ENCODE data around the gene TIMP1.

- TF ChIP-seq POLR2A (IDR thresholded peaks at IDR 0.05) (no peak), CTCF (IDR thresholded peaks at IDR 0.05) (no peak)
Observed at GRCh38 chrX:47560179-47560933, 21.9 kb upstream of the TIMP1 start.

Data from tibial nerve (tissue), 3 donors.